ENCODE measurements around the gene TRAF3. TPM values are rescaled to one million over a fixed set of nuclear protein-coding genes. Genes with fewer than 3 reads are reported as not detected.

The TRAF3 gene
- total RNA-seq, 2 experiments from 2014 or later, result 74.4 to 76.8 TPM

- no peak overlapping the region for H3K27ac Mint-ChIP-seq
- CTCF ChIA-PET, result no interaction called here
- H3K4me1 Mint-ChIP-seq (ENCODE audit: low read depth), result no peaks in the 10 kb centered on the region
- peaks cover 25% of the 10 kb centered on the region for H3K36me3 Mint-ChIP-seq (ENCODE audit: low read depth)
- DNase-seq, result no peak
- H3K9me3 Mint-ChIP-seq, result no peaks in the 10 kb centered on the region
- H3K4me3 Mint-ChIP-seq, result no peak overlapping the region
- intact Hi-C loops (cut with micrococcal nuclease), result no loop called here
- no peaks in the 10 kb centered on the region for H3K27me3 Mint-ChIP-seq (ENCODE audit: low read depth)
These were observed 130.1 kb downstream of the TRAF3 start for GRCh38 chr14:102907303-102907844.

- Mint-ChIP-seq H3K9me3 (no peaks in the 10 kb centered on the region), H3K4me3 (no peak overlapping the region), H3K4me1 (ENCODE audit: low read depth) (no peaks in the 10 kb centered on the region), H3K36me3 (ENCODE audit: low read depth) (peaks cover 19% of the 10 kb centered on the region), H3K27me3 (ENCODE audit: low read depth) (no peaks in the 10 kb centered on the region), H3K27ac (no peak overlapping the region)
- DNase-seq, result no peak
- CTCF ChIA-PET, result no interaction called here
- intact Hi-C loops (cut with micrococcal nuclease), result no loop called here
These were observed 130.9 kb downstream of the TRAF3 start for GRCh38 chr14:102907980-102908730.

- no peak for DNase-seq
These were observed 131.7 kb downstream of the TRAF3 start for GRCh38 chr14:102908766-102909455.

GRCh38 chr14:102909462-102909861, 132.2 kb downstream of the TRAF3 start:
- Mint-ChIP-seq H3K4me3 (no peak overlapping the region), H3K9me3 (no peaks in the 10 kb centered on the region), H3K27ac (no peak overlapping the region), H3K27me3 (ENCODE audit: low read depth) (no peaks in the 10 kb centered on the region), H3K36me3 (ENCODE audit: low read depth) (peaks cover 12% of the 10 kb centered on the region), H3K4me1 (ENCODE audit: low read depth) (no peaks in the 10 kb centered on the region)
- intact Hi-C loops (cut with micrococcal nuclease), result no loop called here
- CTCF ChIA-PET, result no interaction called here
- DNase-seq, result no peak

More at GRCh38 chr14:102908766-102909455, 131.7 kb downstream of the TRAF3 start:
- Mint-ChIP-seq H3K9me3 (no peaks in the 10 kb centered on the region), H3K36me3 (ENCODE audit: low read depth) (peaks cover 13% of the 10 kb centered on the region), H3K27ac (no peak overlapping the region), H3K4me1 (ENCODE audit: low read depth) (no peaks in the 10 kb centered on the region), H3K4me3 (no peak overlapping the region), H3K27me3 (ENCODE audit: low read depth) (no peaks in the 10 kb centered on the region)
- CTCF ChIA-PET, result no interaction called here
- intact Hi-C loops (cut with micrococcal nuclease), result no loop called here

GRCh38 chr14:102909911-102910310, 132.7 kb downstream of the TRAF3 start:
- no peaks in the 10 kb centered on the region for H3K9me3 Mint-ChIP-seq
- DNase-seq, result no peak
- CTCF ChIA-PET, result no interaction called here
- no peaks in the 10 kb centered on the region for H3K4me1 Mint-ChIP-seq (ENCODE audit: low read depth)
- H3K36me3 Mint-ChIP-seq (ENCODE audit: low read depth), result peaks cover 12% of the 10 kb centered on the region
- intact Hi-C loops (cut with micrococcal nuclease), result no loop called here
- no peak overlapping the region for H3K27ac Mint-ChIP-seq
- H3K4me3 Mint-ChIP-seq, result no peak overlapping the region
- H3K27me3 Mint-ChIP-seq (ENCODE audit: low read depth), result no peaks in the 10 kb centered on the region

GRCh38 chr14:102910442-102910841, 133.2 kb downstream of the TRAF3 start:
- CTCF ChIA-PET, result no interaction called here
- Mint-ChIP-seq H3K36me3 (ENCODE audit: low read depth) (peaks cover 7% of the 10 kb centered on the region), H3K27ac (peak overlapping the region; percentile 56), H3K4me3 (no peak overlapping the region), H3K27me3 (ENCODE audit: low read depth) (no peaks in the 10 kb centered on the region), H3K4me1 (ENCODE audit: low read depth) (no peaks in the 10 kb centered on the region), H3K9me3 (no peaks in the 10 kb centered on the region)
- intact Hi-C loops (cut with micrococcal nuclease), result no loop called here
- no peak for DNase-seq

GRCh38 chr14:102911541-102911951, 134.3 kb downstream of the TRAF3 start:
- H3K4me1 Mint-ChIP-seq (ENCODE audit: low read depth), result no peaks in the 10 kb centered on the region
- H3K36me3 Mint-ChIP-seq (ENCODE audit: low read depth), result peaks cover 6% of the 10 kb centered on the region
- CTCF ChIA-PET, result no interaction called here
- no peak overlapping the region for H3K4me3 Mint-ChIP-seq
- DNase-seq, result no peak
- no peaks in the 10 kb centered on the region for H3K27me3 Mint-ChIP-seq (ENCODE audit: low read depth)
- H3K27ac Mint-ChIP-seq, result peak overlapping the region; percentile 9
- no peaks in the 10 kb centered on the region for H3K9me3 Mint-ChIP-seq
- intact Hi-C loops (cut with micrococcal nuclease), result no loop called here

- H3K9me3 Mint-ChIP-seq, result no peaks in the 10 kb centered on the region
- intact Hi-C loops (cut with micrococcal nuclease), result no loop called here
- no peaks in the 10 kb centered on the region for H3K4me1 Mint-ChIP-seq (ENCODE audit: low read depth)
- no peaks in the 10 kb centered on the region for H3K27me3 Mint-ChIP-seq (ENCODE audit: low read depth)
- H3K27ac Mint-ChIP-seq, result peak overlapping the region; percentile 30
- CTCF ChIA-PET, result no interaction called here
- DNase-seq, result no peak
- peaks cover 3% of the 10 kb centered on the region for H3K36me3 Mint-ChIP-seq (ENCODE audit: low read depth)
- no peak overlapping the region for H3K4me3 Mint-ChIP-seq
These were observed 134.9 kb downstream of the TRAF3 start for GRCh38 chr14:102911991-102912761.

- intact Hi-C loops (cut with micrococcal nuclease), result no loop called here
- H3K36me3 Mint-ChIP-seq (ENCODE audit: low read depth), result no peaks in the 10 kb centered on the region
- H3K4me3 Mint-ChIP-seq, result no peak overlapping the region
- DNase-seq, result no peak
- H3K9me3 Mint-ChIP-seq, result no peaks in the 10 kb centered on the region
- CTCF ChIA-PET, result interaction anchor here (0.7 kb wide), 1 partner anchor 219 kb away, joined by 4 read pairs; no protein-coding TSS in a partner anchor
- no peaks in the 10 kb centered on the region for H3K4me1 Mint-ChIP-seq (ENCODE audit: low read depth)
- H3K27ac Mint-ChIP-seq, result no peak overlapping the region
- H3K27me3 Mint-ChIP-seq (ENCODE audit: low read depth), result no peaks in the 10 kb centered on the region
These were observed 136.3 kb downstream of the TRAF3 start for GRCh38 chr14:102913341-102914211.

- intact Hi-C loops (cut with micrococcal nuclease), result no loop called here
- CTCF ChIA-PET, result interaction anchor here (0.7 to 1.4 kb wide), 2 partner anchors 37 to 220 kb away, joined by 3 to 7 read pairs; no protein-coding TSS in a partner anchor
- no peak for DNase-seq
- Mint-ChIP-seq H3K4me3 (no peak overlapping the region), H3K27me3 (ENCODE audit: low read depth) (no peaks in the 10 kb centered on the region), H3K4me1 (ENCODE audit: low read depth) (no peaks in the 10 kb centered on the region), H3K9me3 (no peaks in the 10 kb centered on the region), H3K27ac (no peak overlapping the region), H3K36me3 (ENCODE audit: low read depth) (no peaks in the 10 kb centered on the region)
These were observed 137.4 kb downstream of the TRAF3 start for GRCh38 chr14:102914474-102915291.

Measured in activated naive CD4-positive, alpha-beta T cell treated with anti-CD3 and anti-CD28 coated beads for 36 hours (primary cell).